Measurements from ENCODE around the gene CD72. TPM values are rescaled to one million over a fixed set of nuclear protein-coding genes. Genes with fewer than 3 reads are reported as not detected.
A peak's percentile ranks its signal among the peaks of the same experiment; 100 is the strongest.
"Not testable (repeated sequence)": the region's sequence is repeated elsewhere in the genome, so short reads cannot be mapped to it uniquely, and the experiment has no call there.

Gene CD72
- total RNA-seq, 1 experiment from 2014 or later, result 0.86 TPM

GRCh38 chr9:35636135-35636876, 18.1 kb upstream of the CD72 start:
- Histone ChIP-seq H3K9me3 (peaks cover 3% of the 10 kb centered on the region; the same call in 1 of the 2 replicates), H3K36me3 (peaks cover 9% of the 10 kb centered on the region; the same call in 1 of the 2 replicates), H3K4me3 (no peak overlapping the region), H3K27me3 (no peaks in the 10 kb centered on the region)
- no peak for DNase-seq

- DNase-seq, result no peak
These were observed 17.5 kb upstream of the CD72 start for GRCh38 chr9:35635730-35636129.

GRCh38 chr9:35629597-35629996, 11.4 kb upstream of the CD72 start:
- DNase-seq, result no peak
- Histone ChIP-seq H3K9me3 (no peaks in the 10 kb centered on the region), H3K36me3 (no peaks in the 10 kb centered on the region), H3K27me3 (no peaks in the 10 kb centered on the region), H3K4me3 (no peak overlapping the region)

More at GRCh38 chr9:35635730-35636129, 17.5 kb upstream of the CD72 start:
- Histone ChIP-seq H3K36me3 (peaks cover 3% of the 10 kb centered on the region; the same call in 1 of the 2 replicates), H3K27me3 (no peaks in the 10 kb centered on the region), H3K4me3 (no peak overlapping the region), H3K9me3 (no peaks in the 10 kb centered on the region)

GRCh38 chr9:35628389-35628991, 10.3 kb upstream of the CD72 start:
- DNase-seq, result no peak
- H3K9me3 ChIP-seq, result no peaks in the 10 kb centered on the region
- H3K36me3 ChIP-seq, result no peaks in the 10 kb centered on the region

GRCh38 chr9:35627575-35627974, 9.4 kb upstream of the CD72 start:
- no peaks in the 10 kb centered on the region for H3K27me3 ChIP-seq
- no peak overlapping the region for H3K4me3 ChIP-seq
- no peaks in the 10 kb centered on the region for H3K36me3 ChIP-seq
- H3K9me3 ChIP-seq, result no peaks in the 10 kb centered on the region
- no peak for DNase-seq

More at GRCh38 chr9:35628389-35628991, 10.3 kb upstream of the CD72 start:
- Histone ChIP-seq H3K4me3 (no peak overlapping the region), H3K27me3 (no peaks in the 10 kb centered on the region)

GRCh38 chr9:35619800-35620158, 1.6 kb upstream of the CD72 start:
- Histone ChIP-seq H3K27me3 (no peaks in the 10 kb centered on the region), H3K9me3 (no peaks in the 10 kb centered on the region), H3K4me3 (no peak overlapping the region), H3K36me3 (no peaks in the 10 kb centered on the region)
- DNase-seq, result no peak

- Histone ChIP-seq H3K9me3 (no peaks in the 10 kb centered on the region), H3K36me3 (no peaks in the 10 kb centered on the region), H3K4me3 (no peak overlapping the region), H3K27me3 (no peaks in the 10 kb centered on the region)
- no peak for DNase-seq
These were observed 914 bp upstream of the CD72 start for GRCh38 chr9:35618854-35619799.

- no peaks in the 10 kb centered on the region for H3K9me3 ChIP-seq
These were observed 665 bp downstream of the CD72 start for GRCh38 chr9:35617548-35617947.

GRCh38 chr9:35616681-35617459, 1.3 kb downstream of the CD72 start:
- peak; percentile 35 for DNase-seq
- Histone ChIP-seq H3K36me3 (0 out of 2 replicates have a peak, but pooled peaks cover 1% of the 10 kb centered on the region), H3K4me3 (no peak overlapping the region), H3K27me3 (no peaks in the 10 kb centered on the region), H3K9me3 (no peaks in the 10 kb centered on the region)

More at GRCh38 chr9:35617548-35617947, 665 bp downstream of the CD72 start:
- no peaks in the 10 kb centered on the region for H3K27me3 ChIP-seq
- DNase-seq, result no peak
- no peaks in the 10 kb centered on the region for H3K36me3 ChIP-seq
- no peak overlapping the region for H3K4me3 ChIP-seq

GRCh38 chr9:35615981-35616680, 2.1 kb downstream of the CD72 start:
- no peak for DNase-seq
- Histone ChIP-seq H3K36me3 (peaks cover 4% of the 10 kb centered on the region; the same call in 1 of the 2 replicates), H3K4me3 (no peak overlapping the region), H3K9me3 (no peaks in the 10 kb centered on the region), H3K27me3 (no peaks in the 10 kb centered on the region)

GRCh38 chr9:35612843-35613242, 5.4 kb downstream of the CD72 start:
- Histone ChIP-seq H3K4me3 (no peak overlapping the region), H3K9me3 (no peaks in the 10 kb centered on the region), H3K27me3 (no peaks in the 10 kb centered on the region), H3K36me3 (peaks cover 29% of the 10 kb centered on the region)
- no peak for DNase-seq

GRCh38 chr9:35612066-35612465, 6.1 kb downstream of the CD72 start:
- H3K27me3 ChIP-seq, H3K4me3 ChIP-seq, DNase-seq, H3K9me3 ChIP-seq: not testable (repeated sequence)
- peaks cover 37% of the 10 kb centered on the region for H3K36me3 ChIP-seq

GRCh38 chr9:35611230-35611797, 6.9 kb downstream of the CD72 start:
- Histone ChIP-seq H3K36me3 (peaks cover 45% of the 10 kb centered on the region), H3K9me3 (no peaks in the 10 kb centered on the region), H3K4me3 (no peak overlapping the region), H3K27me3 (no peaks in the 10 kb centered on the region)
- peak; percentile 62 for DNase-seq

GRCh38 chr9:35609820-35610163, 8.4 kb downstream of the CD72 start:
- Histone ChIP-seq H3K9me3 (no peaks in the 10 kb centered on the region), H3K4me3 (no peak overlapping the region), H3K36me3 (peaks cover 51% of the 10 kb centered on the region), H3K27me3 (no peaks in the 10 kb centered on the region)
- no peak for DNase-seq

GRCh38 chr9:35609001-35609819, 9.0 kb downstream of the CD72 start:
- H3K27me3 ChIP-seq, result no peaks in the 10 kb centered on the region
- no peaks in the 10 kb centered on the region for H3K9me3 ChIP-seq
- no peak for DNase-seq
- H3K4me3 ChIP-seq, result no peak overlapping the region
- peaks cover 51% of the 10 kb centered on the region for H3K36me3 ChIP-seq

All from MG63 (cell line).